ENCODE data around the gene MSH2. TPM values are rescaled to one million over a fixed set of nuclear protein-coding genes. Genes with fewer than 3 reads are reported as not detected.
"Not testable (repeated sequence)": the region's sequence is repeated elsewhere in the genome, so short reads cannot be mapped to it uniquely, and the experiment has no call there.

Gene MSH2
- total RNA-seq, 4 donors from 2014 or later: 8.2 to 15.3 (median 14.2) TPM

DNA sequence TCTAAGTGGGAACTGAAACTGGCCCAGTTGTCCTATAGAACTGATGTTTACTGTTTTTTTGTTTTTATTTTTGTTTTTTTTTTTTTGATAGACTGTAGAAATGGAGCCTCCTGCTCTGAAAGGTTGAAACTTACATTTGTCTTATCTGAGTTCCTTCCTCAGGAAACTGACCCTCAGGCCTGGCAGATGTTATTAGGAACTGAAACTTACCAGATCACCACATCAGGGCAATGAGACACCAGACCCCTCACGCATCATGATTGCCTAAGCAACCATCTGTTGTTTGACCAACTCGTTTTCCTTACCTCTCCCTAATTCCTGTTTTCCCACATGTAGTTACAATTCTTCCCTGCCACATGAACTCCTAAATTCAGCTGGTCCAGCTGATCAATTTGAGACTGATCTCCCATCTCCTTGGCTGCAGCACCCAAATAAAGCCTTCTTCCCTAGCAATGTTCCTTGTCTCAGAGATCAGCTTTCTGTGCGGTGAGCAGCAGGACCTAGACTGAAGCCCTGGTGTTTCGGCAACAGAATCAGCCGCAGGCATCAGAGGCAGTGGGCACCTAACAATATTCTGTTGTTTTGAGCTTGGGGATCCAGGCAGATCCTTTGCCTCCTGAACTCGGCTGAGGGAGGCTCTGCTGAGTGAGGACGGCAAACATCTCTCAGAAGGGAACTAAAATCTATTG lies 96.8 kb downstream of the MSH2 start:
- H3K4me1 ChIP-seq: no peaks in the 10 kb centered on the region
- no peak for DNase-seq (ENCODE audit: low spot score in 2 of 2)
- no peaks in the 10 kb centered on the region for H3K36me3 ChIP-seq
- WGBS, 2 donors: 89 to 91% methylated on average over 7 of the region's 7 CpGs
- H3K4me3 ChIP-seq: no peak overlapping the region
- TF ChIP-seq POLR2A (IDR thresholded peaks at IDR 0.05) (no peak), EP300 (IDR thresholded peaks at IDR 0.05) (no peak)
- TF ChIP-seq, protein P1, sequence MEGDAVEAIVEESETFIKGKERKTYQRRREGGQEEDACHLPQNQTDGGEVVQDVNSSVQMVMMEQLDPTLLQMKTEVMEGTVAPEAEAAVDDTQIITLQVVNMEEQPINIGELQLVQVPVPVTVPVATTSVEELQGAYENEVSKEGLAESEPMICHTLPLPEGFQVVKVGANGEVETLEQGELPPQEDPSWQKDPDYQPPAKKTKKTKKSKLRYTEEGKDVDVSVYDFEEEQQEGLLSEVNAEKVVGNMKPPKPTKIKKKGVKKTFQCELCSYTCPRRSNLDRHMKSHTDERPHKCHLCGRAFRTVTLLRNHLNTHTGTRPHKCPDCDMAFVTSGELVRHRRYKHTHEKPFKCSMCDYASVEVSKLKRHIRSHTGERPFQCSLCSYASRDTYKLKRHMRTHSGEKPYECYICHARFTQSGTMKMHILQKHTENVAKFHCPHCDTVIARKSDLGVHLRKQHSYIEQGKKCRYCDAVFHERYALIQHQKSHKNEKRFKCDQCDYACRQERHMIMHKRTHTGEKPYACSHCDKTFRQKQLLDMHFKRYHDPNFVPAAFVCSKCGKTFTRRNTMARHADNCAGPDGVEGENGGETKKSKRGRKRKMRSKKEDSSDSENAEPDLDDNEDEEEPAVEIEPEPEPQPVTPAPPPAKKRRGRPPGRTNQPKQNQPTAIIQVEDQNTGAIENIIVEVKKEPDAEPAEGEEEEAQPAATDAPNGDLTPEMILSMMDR (IDR thresholded peaks at IDR 0.05): no peak
- H3K27me3 ChIP-seq: no peaks in the 10 kb centered on the region
- no peak overlapping the region for H3K27ac ChIP-seq
- H3K9me3 ChIP-seq: no peaks in the 10 kb centered on the region

DNA sequence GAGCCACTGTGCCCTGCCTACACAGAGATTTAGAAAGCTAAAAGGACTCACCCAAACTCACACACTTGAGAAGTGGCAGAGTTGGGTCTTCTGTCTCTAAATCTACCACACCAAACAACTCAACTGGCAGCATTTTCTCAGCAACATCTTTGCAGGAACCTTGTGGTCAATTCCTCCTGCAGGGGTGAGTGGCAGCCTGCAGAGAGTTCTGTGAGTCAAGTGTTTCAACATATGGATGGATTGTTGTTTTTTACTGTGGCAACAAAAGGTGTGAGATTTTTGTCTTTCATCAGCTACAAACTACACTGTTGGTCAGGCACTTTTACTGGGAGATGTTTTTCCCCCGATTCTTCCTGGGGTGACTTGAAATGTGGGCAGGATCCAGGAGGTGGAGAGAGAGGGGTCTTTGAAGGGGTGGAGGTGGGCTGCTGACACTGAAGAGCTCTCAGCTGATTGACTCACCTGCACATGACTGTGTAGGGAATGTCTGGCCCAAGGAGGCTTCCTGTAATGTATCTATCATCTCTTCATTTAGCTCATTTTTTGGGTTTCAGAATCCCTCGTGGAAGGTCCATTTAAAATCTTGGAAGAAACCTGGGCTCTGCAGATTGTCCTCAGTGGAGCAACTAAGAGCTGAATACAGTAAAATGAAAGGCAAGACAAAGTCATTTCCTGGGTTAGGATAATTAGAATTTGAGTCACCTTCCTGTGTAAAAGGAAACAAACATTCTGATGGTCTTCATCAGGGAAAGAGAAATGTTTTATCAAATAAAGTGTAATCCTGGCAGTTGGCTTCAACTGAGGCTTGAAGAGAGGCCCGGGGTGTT lies 98.6 kb downstream of the MSH2 start:
- Histone ChIP-seq H3K27me3 (no peaks in the 10 kb centered on the region), H3K4me1 (no peaks in the 10 kb centered on the region), H3K36me3 (no peaks in the 10 kb centered on the region), H3K4me3 (no peak overlapping the region), H3K9me3 (peaks cover 0 to 6% (median 0%) of the 10 kb centered on the region in 4 donors), H3K27ac (no peak overlapping the region)
- WGBS, 2 donors: 69 to 78% methylated on average over 3 of the region's 3 CpGs
- no peak for DNase-seq (ENCODE audit: low spot score in 2 of 2)
- TF ChIP-seq EP300 (IDR thresholded peaks at IDR 0.05): no peak
- TF ChIP-seq, protein P1 (IDR thresholded peaks at IDR 0.05): no peak
- no peak for TF ChIP-seq POLR2A (IDR thresholded peaks at IDR 0.05)

DNA sequence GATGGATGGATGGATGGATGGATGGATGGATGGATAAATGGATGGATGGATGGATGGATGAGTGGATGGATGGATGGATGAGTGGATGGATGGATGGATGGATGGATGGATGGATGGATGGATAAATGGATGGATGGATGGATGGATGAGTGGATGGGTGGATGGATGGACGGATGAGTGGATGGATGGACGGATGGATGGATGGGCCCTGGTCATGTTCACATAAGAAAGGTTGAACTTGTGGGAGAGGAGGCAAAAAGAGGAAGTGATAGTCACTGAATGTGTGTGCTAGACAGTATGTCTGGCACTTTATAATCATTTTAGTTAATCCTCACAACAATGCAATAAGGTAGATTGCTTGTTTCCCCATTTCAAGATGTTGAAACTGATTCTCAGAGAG lies 99.5 kb downstream of the MSH2 start:
- not testable (repeated sequence) for H3K27me3 ChIP-seq; H3K4me1 ChIP-seq; H3K4me3 ChIP-seq; DNase-seq (ENCODE audit: low spot score in 2 of 2); H3K9me3 ChIP-seq; H3K27ac ChIP-seq; H3K36me3 ChIP-seq
- 89% methylated on average over 2 of the region's 2 CpGs for WGBS, 2 donors

DNA sequence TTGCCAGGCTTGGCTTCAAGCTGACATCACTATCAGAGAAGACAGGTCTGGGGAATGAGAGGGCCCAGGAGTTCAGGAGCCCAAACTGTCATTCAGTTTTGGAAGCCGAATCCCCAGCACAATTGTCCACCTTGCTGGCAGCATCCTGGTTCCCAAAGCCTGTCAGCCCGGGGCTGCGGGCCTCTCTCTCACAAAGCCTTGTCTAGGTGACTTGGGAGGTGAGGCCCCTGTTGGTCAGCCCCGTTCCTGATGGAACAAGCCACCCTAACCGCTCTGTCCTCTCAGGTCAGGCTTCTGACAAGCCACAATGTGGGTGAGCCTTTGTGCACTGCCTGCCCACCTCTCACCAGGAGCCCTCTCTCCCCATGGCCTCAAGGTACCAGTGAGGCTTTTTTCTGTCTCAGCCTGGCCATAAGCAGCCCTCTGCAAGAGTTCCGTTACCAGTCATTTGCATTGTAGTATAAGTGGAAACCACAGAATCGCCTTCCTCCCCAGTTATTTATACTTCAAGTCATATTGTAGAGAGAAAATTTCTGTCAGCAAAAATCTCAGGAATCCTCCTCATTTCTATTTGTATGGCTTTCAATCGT lies 100.6 kb downstream of the MSH2 start:
- TF ChIP-seq POLR2A (IDR thresholded peaks at IDR 0.05): no peak
- TF ChIP-seq, protein P1 (IDR thresholded peaks at IDR 0.05): no peak
- TF ChIP-seq EP300 (IDR thresholded peaks at IDR 0.05): no peak
- H3K4me1 ChIP-seq: no peaks in the 10 kb centered on the region
- H3K27ac ChIP-seq: no peak overlapping the region
- peaks cover 0 to 6% (median 0%) of the 10 kb centered on the region in 4 donors for H3K9me3 ChIP-seq
- H3K27me3 ChIP-seq: no peaks in the 10 kb centered on the region
- no peak overlapping the region for H3K4me3 ChIP-seq
- DNase-seq (ENCODE audit: low spot score in 2 of 2): no peak
- H3K36me3 ChIP-seq: no peaks in the 10 kb centered on the region
- WGBS, 2 donors: 87 to 94% methylated on average over 6 to 8 of the region's 8 CpGs

DNA sequence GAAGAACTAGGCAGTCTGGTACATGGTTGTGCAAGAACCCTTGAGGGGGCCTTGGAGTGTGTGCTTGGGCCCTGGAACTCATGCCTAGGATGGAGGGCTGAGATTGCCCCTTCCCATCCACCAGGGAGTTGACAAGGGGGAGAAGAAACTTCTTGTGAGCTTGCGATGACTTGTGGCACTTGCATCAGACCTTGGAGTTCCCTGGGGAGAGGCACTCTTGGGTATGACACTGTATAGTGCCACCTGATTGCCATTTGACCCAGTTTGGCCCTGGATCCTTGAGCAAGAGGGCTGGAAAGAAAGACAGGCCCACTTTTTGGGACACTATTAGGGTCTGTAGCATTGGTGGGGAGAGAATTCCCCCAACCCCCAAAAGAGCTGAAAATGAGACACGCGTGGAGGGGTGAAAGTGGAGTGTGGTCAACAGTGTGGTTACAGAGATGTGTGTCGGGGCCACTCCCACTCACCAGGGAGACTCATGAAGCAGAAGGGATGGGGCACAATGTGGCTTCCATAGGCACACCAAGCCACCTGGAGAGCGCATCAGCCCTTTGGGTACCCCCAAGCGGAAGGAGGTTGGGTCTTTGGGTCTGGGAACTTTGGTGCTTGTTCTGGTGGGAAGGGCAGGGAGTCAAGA lies 101.3 kb downstream of the MSH2 start:
- Histone ChIP-seq H3K9me3 (peaks cover 0 to 6% (median 0%) of the 10 kb centered on the region in 4 donors), H3K36me3 (no peaks in the 10 kb centered on the region), H3K4me3 (no peak overlapping the region), H3K4me1 (no peaks in the 10 kb centered on the region), H3K27ac (no peak overlapping the region), H3K27me3 (no peaks in the 10 kb centered on the region)
- no peak for TF ChIP-seq POLR2A (IDR thresholded peaks at IDR 0.05)
- no peak for TF ChIP-seq EP300 (IDR thresholded peaks at IDR 0.05)
- TF ChIP-seq, protein P1 (IDR thresholded peaks at IDR 0.05): no peak
- DNase-seq (ENCODE audit: low spot score in 2 of 2): no peak
- WGBS, 2 donors: 95 to 96% methylated on average over 6 of the region's 6 CpGs

Measured in tibial nerve (tissue), 4 donors.